GM12892 (cell line): ENCODE measurements around the gene MEDAG. TPM values are rescaled to one million over a fixed set of nuclear protein-coding genes. Genes with fewer than 3 reads are reported as not detected.

Experiments used
- DNase-seq: peaks from one replicate; pipeline ENCODE4 v3.0.0; 2011; ENCODE audit not compliant: insufficient read length
- FAIRE-seq: peaks from 2 replicates; lab custom pipeline; 2011; peaks lifted over from hg19 to GRCh38; lab: Jason Lieb, UNC
- POLR2A ChIP-seq: IDR thresholded peaks from 2 replicates; pipeline ENCODE4 v1.6.1; 2011; ENCODE audit warnings: low read depth, low read length, control low read depth
- POLR2AphosphoS5 ChIP-seq: IDR thresholded peaks from 2 replicates; pipeline ENCODE4 v1.6.1; 2011; ENCODE audit warnings: low read depth, low read length, control low read depth
- TAF1 ChIP-seq: IDR thresholded peaks from 2 replicates; pipeline ENCODE4 v1.6.1; 2011; ENCODE audit warnings: low read depth, mild to moderate bottlenecking, control low read depth, low read length, borderline replicate concordance
- polyA plus RNA-seq: library from polyadenylated mRNA; unstranded; fragments of >200 nt; gene quantifications from one replicate; pipeline ENCODE4 v1.2.1, GENCODE V29; 2012; ENCODE audit warnings: missing spikeins, inconsistent platforms; ENCODE audit not compliant: missing spikeins

The MEDAG gene
- not detected for polyA plus RNA-seq

- TF ChIP-seq TAF1, result no peak
- no peak for TF ChIP-seq POLR2AphosphoS5
- TF ChIP-seq POLR2A, result no peak
- no peak for FAIRE-seq
- DNase-seq, result no peak
Measured at GRCh38 chr13:30905932-30906383, at the start of gene MEDAG. TSS of gene MEDAG (plus strand) at chr13:30906271. CDS start at chr13:30906516, 245 bp downstream.

DNA sequence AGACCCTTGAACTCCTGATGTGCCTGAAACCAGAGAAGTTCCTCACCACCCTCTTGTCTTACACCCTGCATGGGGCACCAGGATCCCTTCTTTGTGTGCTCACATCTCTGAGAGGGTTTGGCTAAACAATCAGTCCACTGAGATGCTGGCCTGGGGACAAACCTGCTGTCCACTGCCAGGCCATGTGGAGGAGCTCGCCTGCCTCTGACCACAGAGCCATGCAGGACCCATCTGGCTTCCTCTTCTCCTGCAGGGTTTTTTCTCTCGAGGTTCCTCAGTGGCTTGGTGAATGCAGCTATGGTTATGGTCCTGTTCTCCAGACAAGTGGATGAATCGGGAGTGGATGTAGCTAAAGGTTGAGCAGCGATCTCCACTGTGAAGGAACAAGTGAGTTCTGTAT lies 49.1 kb upstream of the MEDAG start:
- no peak for TF ChIP-seq POLR2AphosphoS5
- no peak for TF ChIP-seq POLR2A
- no peak for TF ChIP-seq TAF1

DNA sequence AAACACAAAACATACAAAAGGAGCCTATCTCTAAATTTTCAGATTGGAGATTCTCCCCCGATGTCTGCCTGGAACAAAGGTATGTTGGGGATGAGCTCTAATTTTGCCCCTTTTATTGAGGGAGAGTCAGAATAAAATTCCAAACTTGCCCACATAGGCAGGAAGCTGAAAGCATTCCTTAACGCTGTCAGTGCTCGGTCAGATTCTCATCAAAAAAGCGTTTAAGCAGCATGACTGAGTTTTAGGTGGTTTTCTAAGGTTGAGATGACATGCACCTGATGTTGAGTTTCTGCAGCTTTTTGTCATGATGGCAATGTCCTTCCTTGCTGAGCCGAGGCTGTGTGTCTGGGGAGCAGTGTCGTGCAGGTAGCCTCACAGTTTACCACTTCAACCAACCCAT lies 48.4 kb upstream of the MEDAG start:
- no peak for FAIRE-seq
- no peak for TF ChIP-seq POLR2AphosphoS5
- TF ChIP-seq POLR2A, result no peak
- no peak for TF ChIP-seq TAF1
- DNase-seq, result no peak

More for the DNA sequence above, 49.1 kb upstream of the MEDAG start:
- DNase-seq (no peak), FAIRE-seq (no peak)

DNA sequence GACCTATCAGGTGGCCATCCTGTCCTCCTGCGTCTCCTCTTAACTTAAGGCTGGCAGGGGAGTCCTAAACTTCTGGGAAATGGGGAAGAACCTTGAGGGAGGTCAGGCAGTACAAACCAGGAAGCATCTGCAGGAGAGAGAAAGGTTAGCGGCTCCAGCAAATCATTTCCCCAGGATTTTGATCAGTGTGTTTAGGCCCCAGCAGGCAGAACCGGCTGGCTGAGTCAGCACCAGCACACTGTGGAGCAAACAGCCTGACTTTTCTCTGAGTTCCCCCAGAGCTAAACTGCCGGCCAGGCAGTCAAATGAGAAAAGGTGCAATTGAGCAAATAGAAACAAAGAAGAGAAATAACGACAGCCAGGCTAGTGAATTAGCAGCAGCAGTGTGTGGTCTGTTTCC lies 46.7 kb upstream of the MEDAG start:
- TF ChIP-seq POLR2AphosphoS5 (no peak), TAF1 (no peak), POLR2A (no peak)
- FAIRE-seq, result no peak
- DNase-seq, result no peak

- TF ChIP-seq TAF1 (no peak), POLR2AphosphoS5 (no peak), POLR2A (no peak)
- no peak for DNase-seq
- no peak for FAIRE-seq
Measured at GRCh38 chr13:30861163-30861562, 44.9 kb upstream of the MEDAG start.

DNA sequence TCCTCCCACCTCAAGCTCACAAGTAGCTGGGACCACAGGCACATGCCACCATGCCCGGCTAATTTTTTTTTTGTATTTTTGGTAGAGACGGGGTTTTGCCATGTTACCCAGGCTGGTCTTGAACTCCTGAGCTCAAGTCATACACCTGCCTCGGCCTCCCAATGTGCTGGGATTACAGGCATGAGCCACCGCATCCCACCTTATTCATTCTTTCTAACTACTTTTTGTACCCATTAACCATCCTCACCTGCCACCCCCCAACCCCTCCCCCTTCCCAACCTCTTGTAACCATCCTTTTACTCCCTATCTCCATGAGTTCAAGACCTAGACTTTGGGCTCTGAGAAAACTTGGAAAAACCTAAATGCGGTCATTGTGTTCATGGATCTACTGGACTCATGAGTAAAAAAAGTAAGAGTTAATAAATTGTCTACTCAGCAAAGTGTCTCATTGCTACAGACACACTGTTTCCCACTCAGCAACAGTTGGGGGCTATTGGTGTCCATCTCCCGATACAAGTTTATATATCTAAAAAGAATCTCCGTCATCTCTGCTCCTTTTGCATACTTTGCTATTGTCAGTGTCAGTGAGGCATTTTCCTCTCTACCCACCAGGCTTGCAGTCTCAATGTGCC lies 44.1 kb upstream of the MEDAG start:
- no peak for FAIRE-seq

GRCh38 chr13:30862707-30863106 lies 43.4 kb upstream of the MEDAG start:
- no peak for TF ChIP-seq TAF1
- TF ChIP-seq POLR2A, result no peak
- TF ChIP-seq POLR2AphosphoS5, result no peak
- no peak for FAIRE-seq
- no peak for DNase-seq

More for the DNA sequence above, 44.1 kb upstream of the MEDAG start:
- no peak for TF ChIP-seq TAF1
- TF ChIP-seq POLR2A, result no peak
- no peak for TF ChIP-seq POLR2AphosphoS5
- no peak for DNase-seq

DNA sequence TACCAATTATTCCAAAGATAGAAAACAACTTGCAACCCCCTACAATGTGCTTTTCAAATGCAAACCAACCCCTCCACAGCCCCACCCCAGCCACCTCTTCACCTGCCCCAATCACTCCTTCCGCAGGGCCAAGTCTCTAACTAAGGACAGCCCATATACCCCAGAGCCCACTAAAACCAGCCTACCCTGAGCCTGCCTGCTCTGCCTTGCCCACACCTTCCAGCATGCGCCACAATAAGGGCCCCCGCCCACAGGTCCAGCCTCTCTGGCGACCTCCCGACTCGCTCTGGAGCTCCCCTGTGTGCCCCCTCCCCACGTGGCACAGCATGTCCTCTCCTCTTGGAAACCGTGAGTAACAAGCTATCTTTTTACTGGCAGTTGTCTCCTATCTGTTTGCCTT lies 42.8 kb upstream of the MEDAG start:
- TF ChIP-seq POLR2A (no peak), TAF1 (no peak), POLR2AphosphoS5 (no peak)
- FAIRE-seq (no peak), DNase-seq (no peak)

GRCh38 chr13:30863796-30864195 lies 42.3 kb upstream of the MEDAG start:
- TF ChIP-seq POLR2AphosphoS5 (no peak), TAF1 (no peak), POLR2A (no peak)
- FAIRE-seq, result no peak
- no peak for DNase-seq

DNA sequence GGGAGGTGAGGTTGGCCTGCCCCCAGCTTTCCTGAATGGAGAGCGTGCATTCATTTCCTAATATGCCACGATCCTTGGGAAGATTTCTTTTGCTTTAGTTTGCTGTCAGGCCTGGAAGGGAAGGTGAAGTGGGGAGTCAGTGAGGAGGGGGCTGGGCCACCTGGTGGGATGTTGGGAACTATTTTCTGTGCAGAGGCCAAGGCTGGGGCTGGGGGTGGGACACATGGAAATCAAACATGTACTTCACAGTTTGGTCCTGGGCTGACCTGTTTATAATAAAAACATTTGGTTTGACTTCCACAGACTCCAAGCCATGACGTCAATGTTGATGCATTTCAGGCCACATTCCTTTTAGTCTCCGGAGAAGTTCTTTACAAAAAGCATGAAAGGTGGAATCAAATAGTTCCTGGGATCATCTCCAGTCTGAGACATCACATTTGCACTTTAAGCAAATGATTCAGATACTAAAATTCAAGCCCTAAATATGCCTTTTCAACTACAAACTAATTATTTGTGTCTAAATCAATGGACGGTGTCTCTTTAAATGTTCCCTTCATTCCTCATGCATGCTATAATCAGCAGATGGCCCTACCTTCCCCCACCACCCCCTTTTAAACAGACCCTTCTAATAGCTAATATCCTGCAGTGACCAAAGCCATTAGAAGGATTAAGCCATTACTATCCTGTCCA lies 41.5 kb upstream of the MEDAG start:
- DNase-seq (no peak), FAIRE-seq (no peak)
- no peak for TF ChIP-seq POLR2A
- TF ChIP-seq TAF1, result no peak
- TF ChIP-seq POLR2AphosphoS5, result no peak

- DNase-seq (peak; percentile 42), FAIRE-seq (peak; percentile 72)
- no peak for TF ChIP-seq POLR2AphosphoS5
- no peak for TF ChIP-seq POLR2A
- no peak for TF ChIP-seq TAF1
Measured at GRCh38 chr13:30865123-30866049, 40.7 kb upstream of the MEDAG start.
